Loucy (cell line): ENCODE results near the gene POMP.

Experiments
- CTCF ChIP-seq: fragments of 200-600 bp; sonication (generic); conservative IDR thresholded peaks from 2 replicates; pipeline ENCODE4 v1.5.1; 2014; ENCODE audit warnings: mild to moderate bottlenecking, antibody characterized with exemption, low read length
- EZH2phosphoT487 ChIP-seq: fragments of 200-600 bp; IDR thresholded peaks from 2 replicates; pipeline ENCODE4 v1.6.1; 2018; ENCODE audit warnings: antibody characterized with exemption, mild to moderate bottlenecking, moderate library complexity, borderline replicate concordance

GRCh38 chr13:28704282-28704681 lies 45.4 kb downstream of the POMP start:
- TF ChIP-seq CTCF (no peak), EZH2phosphoT487 (no peak)
